MCF 10A (cell line): ENCODE measurements around the gene RAX. TPM values are rescaled to one million over a fixed set of nuclear protein-coding genes. Genes with fewer than 3 reads are reported as not detected.
"Not testable (repeated sequence)": the region's sequence is repeated elsewhere in the genome, so short reads cannot be mapped to it uniquely, and the experiment has no call there.

Experiments
- BruUV-seq: library from RNA; stranded (reverse); fragments of 400-500 nt; replicated peaks from 2 replicates; lab custom pipeline; 2021; lab: Mats Ljungman, UMichigan
- CTCF ChIA-PET: fragments of 300-600 bp; sonication (Branson Sonifier 250); formaldehyde crosslinking; extraction: SDS; loops from one replicate; lab custom pipeline; 2021; ENCODE audit warnings: antibody characterized with exemption, inconsistent platforms; lab: Yijun Ruan, JAX
- POLR2A ChIA-PET: fragments of 300-600, 350-650 bp; sonication (Branson Sonifier 250); formaldehyde crosslinking; extraction: SDS; loops from one replicate; lab custom pipeline; 2020; ENCODE audit warnings: antibody characterized with exemption, inconsistent platforms; lab: Yijun Ruan, JAX
- DNase-seq: peaks from one replicate; pipeline ENCODE4 v3.0.0-alpha.2; 2018; ENCODE audit not compliant: unreplicated experiment
- H3K27ac Mint-ChIP-seq: one replicate; pipeline ENCODE4 v1.8.0; 2022; ENCODE audit warnings: mild to moderate bottlenecking, low read depth, mixed read lengths; ENCODE audit not compliant: unreplicated experiment
- H3K27me3 Mint-ChIP-seq: one replicate; pipeline ENCODE4 v1.8.0; 2022; ENCODE audit warnings: mixed read lengths; ENCODE audit not compliant: insufficient read depth, unreplicated experiment
- H3K36me3 Mint-ChIP-seq: one replicate; pipeline ENCODE4 v1.8.0; 2022; ENCODE audit warnings: mild to moderate bottlenecking, moderate library complexity, mixed read lengths; ENCODE audit not compliant: insufficient read depth, unreplicated experiment
- H3K4me1 Mint-ChIP-seq: one replicate; pipeline ENCODE4 v1.8.0; 2022; ENCODE audit warnings: mixed read lengths; ENCODE audit not compliant: insufficient read depth, unreplicated experiment
- H3K4me3 Mint-ChIP-seq: one replicate; pipeline ENCODE4 v1.8.0; 2022; ENCODE audit warnings: mild to moderate bottlenecking, moderate library complexity, mixed read lengths; ENCODE audit not compliant: unreplicated experiment
- H3K9me3 Mint-ChIP-seq: one replicate; pipeline ENCODE4 v1.8.0; 2022; ENCODE audit warnings: mixed read lengths; ENCODE audit not compliant: unreplicated experiment
- CTCF ChIP-seq: fragments of 200-600 bp; IDR thresholded peaks from one replicate; pipeline ENCODE4 v1.8.0; 2022; ENCODE audit warnings: antibody characterized with exemption, mild to moderate bottlenecking; ENCODE audit not compliant: unreplicated experiment
- intact Hi-C: fragments of 100-400 bp; cut with micrococcal nuclease; formaldehyde crosslinking; loops from 2 replicates; pipeline ENCODE4 v1.14.1; 2022
- total RNA-seq: library from RNA; stranded (reverse); gene quantifications from 2 replicates; pipeline ENCODE4 v1.2.3, GENCODE V29; 2022

RAX gene
- total RNA-seq, 1 experiment from 2014 or later = not detected

GRCh38 chr18:59264651-59265245 lies 8.5 kb downstream of the RAX start:
- no peaks in the 10 kb centered on the region for H3K4me1 Mint-ChIP-seq
- TF ChIP-seq CTCF = no peak
- BruUV-seq = no TSS peak
- peaks cover 81% of the 10 kb centered on the region for H3K27me3 Mint-ChIP-seq
- intact Hi-C loops = no loop called here
- H3K4me3 Mint-ChIP-seq = no peak overlapping the region
- ChIA-PET POLR2A (interaction anchor here (0.6 to 0.8 kb wide), 3 partner anchors 19 to 46 kb away, joined by 3 read pairs; no protein-coding TSS in a partner anchor), CTCF (interaction anchor here (0.8 to 1.5 kb wide), 2 partner anchors 12 to 18 kb away, joined by 3 read pairs; no protein-coding TSS in a partner anchor)
- no peaks in the 10 kb centered on the region for H3K9me3 Mint-ChIP-seq
- H3K36me3 Mint-ChIP-seq = no peaks in the 10 kb centered on the region
- DNase-seq = no peak
- H3K27ac Mint-ChIP-seq = no peak overlapping the region

DNA sequence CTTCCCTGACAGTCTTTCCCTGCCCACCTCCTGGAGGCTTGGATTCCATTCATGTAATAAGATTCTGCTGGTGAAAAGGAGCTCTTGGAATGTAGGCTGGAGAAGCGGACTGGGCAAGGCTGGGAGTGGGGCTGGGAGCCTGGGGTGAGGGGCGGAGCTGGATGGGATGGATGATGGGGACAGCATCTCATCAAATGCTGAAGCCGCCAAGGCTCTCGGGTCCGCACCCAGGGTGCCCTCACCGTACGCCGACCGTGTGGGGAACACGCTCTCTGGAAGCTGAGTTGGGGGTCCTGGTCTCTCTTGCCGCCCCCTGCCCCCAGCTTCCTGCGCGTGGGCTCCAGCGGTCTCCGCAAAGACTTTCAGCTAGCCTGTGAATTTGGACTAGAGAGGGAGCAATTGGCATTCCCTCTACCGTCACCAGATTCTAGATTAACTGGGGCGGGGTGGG lies 9.1 kb downstream of the RAX start:
- CTCF ChIA-PET = interaction anchor here (0.7 to 1.8 kb wide), 5 partner anchors 9 to 138 kb away, joined by 3 to 8 read pairs (median 5); no protein-coding TSS in a partner anchor
- POLR2A ChIA-PET = interaction anchor here (0.8 kb wide), 1 partner anchor 19 kb away, joined by 3 read pairs; no protein-coding TSS in a partner anchor
- BruUV-seq = no TSS peak
- no peak for DNase-seq
- Mint-ChIP-seq H3K9me3 (no peaks in the 10 kb centered on the region), H3K27me3 (peaks cover 81% of the 10 kb centered on the region), H3K27ac (no peak overlapping the region), H3K36me3 (no peaks in the 10 kb centered on the region), H3K4me3 (no peak overlapping the region), H3K4me1 (no peaks in the 10 kb centered on the region)
- no peak for TF ChIP-seq CTCF
- intact Hi-C loops = no loop called here

- no peaks in the 10 kb centered on the region for H3K9me3 Mint-ChIP-seq
- H3K4me3 Mint-ChIP-seq = no peak overlapping the region
- POLR2A ChIA-PET = interaction anchor here (0.8 kb wide), 1 partner anchor 20 kb away, joined by 3 read pairs; no protein-coding TSS in a partner anchor
- no peak overlapping the region for H3K27ac Mint-ChIP-seq
- no peak for TF ChIP-seq CTCF
- H3K36me3 Mint-ChIP-seq = no peaks in the 10 kb centered on the region
- CTCF ChIA-PET = interaction anchor here (0.7 to 1.8 kb wide), 5 partner anchors 9 to 139 kb away, joined by 3 to 8 read pairs (median 5); no protein-coding TSS in a partner anchor
- intact Hi-C loops = no loop called here
- DNase-seq = no peak
- H3K4me1 Mint-ChIP-seq = no peaks in the 10 kb centered on the region
- no TSS peak for BruUV-seq
- peaks cover 81% of the 10 kb centered on the region for H3K27me3 Mint-ChIP-seq
These were observed 9.6 kb downstream of the RAX start for GRCh38 chr18:59263661-59264060.

DNA sequence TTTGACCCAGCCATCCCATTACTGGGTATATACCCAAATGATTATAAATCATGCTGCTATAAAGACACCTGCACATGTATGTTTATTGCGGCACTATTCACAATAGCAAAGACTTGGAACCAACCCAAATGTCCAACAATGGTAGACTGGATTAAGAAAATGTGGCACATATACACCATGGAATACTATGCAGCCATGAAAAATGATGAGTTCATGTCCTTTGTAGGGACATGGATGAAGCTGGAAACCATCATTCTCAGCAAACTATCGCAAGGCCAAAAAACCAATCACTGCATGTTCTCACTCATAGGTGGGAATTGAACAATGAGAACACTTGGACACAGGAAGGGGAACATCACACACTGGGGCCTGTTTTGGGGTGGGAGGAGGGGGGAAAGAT lies 11.0 kb downstream of the RAX start:
- intact Hi-C loops, BruUV-seq, H3K36me3 Mint-ChIP-seq, H3K4me1 Mint-ChIP-seq, H3K27ac Mint-ChIP-seq, POLR2A ChIA-PET, H3K4me3 Mint-ChIP-seq, DNase-seq, H3K9me3 Mint-ChIP-seq: not testable (repeated sequence)
- CTCF ChIA-PET = interaction anchor here (0.6 kb wide), 1 partner anchor 1824 kb away, joined by 3 read pairs; no protein-coding TSS in a partner anchor
- H3K27me3 Mint-ChIP-seq = peaks cover 81% of the 10 kb centered on the region

DNA sequence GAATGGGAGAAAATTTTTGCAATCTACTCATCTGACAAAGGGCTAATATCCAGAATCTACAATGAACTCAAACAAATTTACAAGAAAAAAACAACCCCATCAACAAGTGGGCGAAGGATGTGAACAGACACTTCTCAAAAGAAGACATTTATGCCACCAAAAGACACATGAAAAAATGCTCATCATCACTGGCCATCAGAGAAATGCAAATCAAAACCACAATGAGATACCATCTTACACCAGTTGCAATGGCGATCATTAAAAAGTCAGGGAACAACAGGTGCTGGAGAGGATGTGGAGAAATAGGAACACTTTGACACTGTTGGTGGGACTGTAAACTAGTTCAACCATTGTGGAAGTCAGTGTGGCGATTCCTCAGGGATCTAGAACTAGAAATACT lies 11.4 kb downstream of the RAX start:
- intact Hi-C loops = not testable (repeated sequence)
- H3K27me3 Mint-ChIP-seq = peaks cover 77% of the 10 kb centered on the region

GRCh38 chr18:59255491-59255890 lies 17.8 kb downstream of the RAX start:
- H3K4me1 Mint-ChIP-seq, H3K4me3 Mint-ChIP-seq, DNase-seq, H3K9me3 Mint-ChIP-seq, BruUV-seq, POLR2A ChIA-PET, intact Hi-C loops, H3K27ac Mint-ChIP-seq, H3K36me3 Mint-ChIP-seq: not testable (repeated sequence)
- CTCF ChIA-PET = interaction anchor here (0.6 kb wide), 1 partner anchor 95 kb away, joined by 3 read pairs; no protein-coding TSS in a partner anchor
- peaks cover 72% of the 10 kb centered on the region for H3K27me3 Mint-ChIP-seq

More for the DNA sequence above, 11.4 kb downstream of the RAX start:
- H3K4me3 Mint-ChIP-seq, H3K9me3 Mint-ChIP-seq, BruUV-seq, DNase-seq, H3K36me3 Mint-ChIP-seq, POLR2A ChIA-PET, H3K27ac Mint-ChIP-seq, CTCF ChIA-PET, H3K4me1 Mint-ChIP-seq: not testable (repeated sequence)
